CD4-positive, alpha-beta memory T cell (primary cell): ENCODE measurements around the gene RBM48. TPM values are rescaled to one million over a fixed set of nuclear protein-coding genes. Genes with fewer than 3 reads are reported as not detected.

Source experiments
- CTCF ChIA-PET: fragments of 350-600 bp; sonication (Branson Sonifier 250); formaldehyde crosslinking; loops from one replicate; lab custom pipeline; 2021; ENCODE audit warnings: inconsistent platforms; ENCODE audit not compliant: partially characterized antibody; lab: Charles Lee
- POLR2A ChIA-PET: fragments of 350-600 bp; sonication (Branson Sonifier 250); formaldehyde crosslinking; loops from one replicate; lab custom pipeline; 2021; ENCODE audit not compliant: partially characterized antibody; lab: Charles Lee
- DNase-seq, 5 donors: peaks; one replicate each; pipeline versions ENCODE4 v3.0.0 to v3.0.0-alpha.2; 2020 to 2022; ENCODE audit warnings: mixed read lengths in 1 of 5
- H3K27ac ChIP-seq: one replicate; pipeline ENCODE4 v1.7.0; 2013; ENCODE audit warnings: low read depth, low read length
- H3K27me3 ChIP-seq: 2 replicates; pipeline ENCODE4 v1.7.0; 2013; ENCODE audit warnings: mild to moderate bottlenecking, low read length, moderate library complexity; ENCODE audit not compliant: insufficient read depth
- H3K36me3 ChIP-seq: 2 replicates; pipeline ENCODE4 v1.7.0; 2013; ENCODE audit warnings: mild to moderate bottlenecking, low read length, moderate library complexity; ENCODE audit not compliant: insufficient read depth
- H3K4me1 ChIP-seq: 2 replicates; pipeline ENCODE4 v1.7.0; 2013; ENCODE audit warnings: mild to moderate bottlenecking, low read length, moderate library complexity; ENCODE audit not compliant: insufficient read depth
- H3K4me3 ChIP-seq, 2 donors: one replicate each; pipeline ENCODE4 v1.7.0; 2013; ENCODE audit warnings: low read length in 2 of 2, mild to moderate bottlenecking in 1 of 2
- H3K9me3 ChIP-seq, 2 donors: one replicate each; pipeline ENCODE4 v1.7.0; 2013; ENCODE audit warnings: low read length in 2 of 2, control low read depth in 1 of 2; ENCODE audit not compliant: control insufficient read depth in 1 of 2
- H3K27ac Mint-ChIP-seq, 7 donors: one replicate each; pipeline ENCODE4 v1.8.0; 2020 to 2021; ENCODE audit warnings: mixed read lengths in 7 of 7, mild to moderate bottlenecking in 6 of 7, inconsistent platforms in 3 of 7, moderate library complexity in 3 of 7
- H3K27me3 Mint-ChIP-seq, 2 donors: one replicate each; pipeline ENCODE4 v1.8.0; 2020 to 2021; ENCODE audit warnings: mixed read lengths in 2 of 2
- H3K36me3 Mint-ChIP-seq, 2 donors: one replicate each; pipeline ENCODE4 v1.8.0; 2020 to 2021; ENCODE audit warnings: mixed read lengths in 2 of 2, inconsistent platforms in 1 of 2, mild to moderate bottlenecking in 1 of 2
- H3K4me1 Mint-ChIP-seq, 4 donors: one replicate each; pipeline ENCODE4 v1.8.0; 2020 to 2021; ENCODE audit warnings: mixed read lengths in 4 of 4, mild to moderate bottlenecking in 1 of 4
- H3K4me3 Mint-ChIP-seq, 8 donors: one replicate each; pipeline ENCODE4 v1.8.0; 2020 to 2021; ENCODE audit warnings: mixed read lengths in 8 of 8, mild to moderate bottlenecking in 7 of 8, moderate library complexity in 6 of 8, inconsistent platforms in 3 of 8
- H3K9me3 Mint-ChIP-seq, 8 donors: one replicate each; pipeline ENCODE4 v1.8.0; 2020 to 2021; ENCODE audit warnings: mixed read lengths in 8 of 8, mild to moderate bottlenecking in 5 of 8, inconsistent platforms in 3 of 8, moderate library complexity in 1 of 8
- intact Hi-C: fragments of 100-400 bp; cut with micrococcal nuclease; formaldehyde crosslinking; loops from one replicate; pipeline ENCODE4 v1.15.1; 2023
- polyA plus RNA-seq, 2 donors: library from polyadenylated mRNA; unstranded; fragments of 300-500 nt; fragmentation: Illumina TruSeq; gene quantifications; one replicate each; pipeline ENCODE4 v1.2.3, GENCODE V29; 2021
- total RNA-seq, 2 experiments: library from RNA; stranded (reverse); gene quantifications; one replicate each; pipeline ENCODE4 v1.2.3, GENCODE V29; 2021

Gene RBM48
- total and polyA plus RNA-seq, 4 experiments from 2014 or later: 28.2 to 37.9 (median 35.4) TPM

DNA sequence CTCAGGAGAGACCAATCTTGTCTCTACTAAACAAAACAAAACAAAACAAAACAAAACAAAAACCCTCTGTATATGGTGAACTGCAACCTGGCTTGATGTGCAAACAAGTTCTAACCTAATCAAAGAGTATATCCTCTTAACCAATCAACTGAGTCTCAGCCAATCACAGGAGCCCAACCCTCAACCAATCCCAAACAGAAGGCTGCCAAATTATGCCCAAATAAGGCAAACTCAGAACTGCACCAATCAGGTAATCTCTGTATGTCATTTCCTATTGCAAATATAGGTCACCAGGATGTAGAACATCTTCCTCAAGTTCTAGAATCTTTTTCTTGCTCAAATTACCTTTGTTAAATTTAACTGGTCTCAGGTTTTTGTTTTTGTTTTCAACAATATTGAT is 56.4 kb downstream of the RBM48 start:
- POLR2A ChIA-PET: no interaction called here
- H3K27ac ChIP-seq: peak overlapping the region; percentile 21
- DNase-seq: peak in 4 of 5 donors; percentile 12 to 41 (median 34)
- peaks cover 34 to 45% of the 10 kb centered on the region in 2 donors for H3K36me3 Mint-ChIP-seq
- peaks cover 56% of the 10 kb centered on the region for H3K4me1 ChIP-seq
- CTCF ChIA-PET: no interaction called here
- peak overlapping the region; percentile 27 to 94 (median 90) for H3K27ac Mint-ChIP-seq
- no peak overlapping the region for H3K4me3 ChIP-seq
- H3K9me3 ChIP-seq: no peaks in the 10 kb centered on the region
- no peaks in the 10 kb centered on the region for H3K27me3 Mint-ChIP-seq
- peaks cover 0 to 4% (median 0%) of the 10 kb centered on the region in 8 donors for H3K9me3 Mint-ChIP-seq
- peak overlapping the region in 4 of 8 donors; percentile 22 to 68 (median 37) for H3K4me3 Mint-ChIP-seq
- H3K27me3 ChIP-seq: no peaks in the 10 kb centered on the region
- peaks cover 10% of the 10 kb centered on the region for H3K36me3 ChIP-seq
- peaks cover 47 to 76% (median 62%) of the 10 kb centered on the region in 4 donors for H3K4me1 Mint-ChIP-seq
- intact Hi-C loops: no loop called here

DNA sequence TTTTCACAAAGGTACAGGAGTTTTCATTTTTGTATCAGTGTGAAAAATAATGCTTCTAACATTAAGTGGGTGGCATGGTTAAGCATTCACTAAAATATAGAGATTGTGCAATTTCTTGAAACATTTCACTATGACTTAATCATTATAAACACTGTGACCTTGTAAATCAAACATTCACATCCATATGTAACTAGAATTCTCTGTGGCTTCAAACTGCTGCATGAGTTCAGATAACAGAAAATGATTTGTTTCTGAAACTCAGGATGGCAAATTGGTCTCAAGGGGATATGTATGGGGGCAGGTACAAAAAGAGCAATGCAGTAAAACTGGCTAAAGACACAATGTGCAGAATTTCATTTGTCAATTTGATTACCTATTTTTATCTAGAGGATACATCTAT is 57.8 kb downstream of the RBM48 start:
- H3K27ac ChIP-seq: no peak overlapping the region
- intact Hi-C loops: no loop called here
- H3K27me3 ChIP-seq: no peaks in the 10 kb centered on the region
- H3K4me1 Mint-ChIP-seq: peaks cover 49 to 80% (median 64%) of the 10 kb centered on the region in 4 donors
- H3K4me3 ChIP-seq: no peak overlapping the region
- peak overlapping the region in 5 of 7 donors; percentile 7 to 84 (median 53) for H3K27ac Mint-ChIP-seq
- POLR2A ChIA-PET: no interaction called here
- peaks cover 58% of the 10 kb centered on the region for H3K4me1 ChIP-seq
- H3K27me3 Mint-ChIP-seq: no peaks in the 10 kb centered on the region
- DNase-seq: no peak
- CTCF ChIA-PET: no interaction called here
- H3K4me3 Mint-ChIP-seq: peak overlapping the region in 5 of 8 donors; percentile 1 to 55 (median 15)
- H3K36me3 Mint-ChIP-seq: peaks cover 23 to 38% of the 10 kb centered on the region in 2 donors
- H3K9me3 ChIP-seq: no peaks in the 10 kb centered on the region
- H3K36me3 ChIP-seq: no peaks in the 10 kb centered on the region
- H3K9me3 Mint-ChIP-seq: peaks cover 0 to 4% (median 0%) of the 10 kb centered on the region in 8 donors

DNA sequence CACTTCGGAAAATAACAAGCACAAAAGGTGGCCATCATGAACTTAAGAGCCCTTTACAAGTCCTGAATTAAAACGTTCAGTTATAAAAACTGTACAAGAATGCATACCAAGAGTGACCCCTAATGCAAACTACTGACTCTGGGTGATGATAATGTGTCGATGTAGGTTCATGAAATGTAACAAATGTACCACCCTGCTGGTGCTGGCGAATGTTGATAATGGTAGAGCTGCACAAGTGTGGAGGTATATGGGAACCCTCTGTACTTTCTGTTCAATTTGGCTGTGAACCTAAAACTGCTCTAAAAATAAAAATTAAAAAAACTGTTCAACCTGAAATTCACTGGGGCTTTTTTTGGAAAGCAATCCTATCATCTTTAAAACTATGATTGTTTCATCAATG is 58.2 kb downstream of the RBM48 start:
- Histone ChIP-seq H3K4me1 (peaks cover 58% of the 10 kb centered on the region), H3K27me3 (no peaks in the 10 kb centered on the region), H3K9me3 (no peaks in the 10 kb centered on the region), H3K4me3 (no peak overlapping the region), H3K27ac (no peak overlapping the region), H3K36me3 (no peaks in the 10 kb centered on the region)
- peaks cover 48 to 83% (median 63%) of the 10 kb centered on the region in 4 donors for H3K4me1 Mint-ChIP-seq
- peaks cover 21 to 37% of the 10 kb centered on the region in 2 donors for H3K36me3 Mint-ChIP-seq
- intact Hi-C loops: no loop called here
- DNase-seq: no peak
- no peaks in the 10 kb centered on the region for H3K27me3 Mint-ChIP-seq
- peak overlapping the region in 6 of 8 donors; percentile 31 to 63 (median 48) for H3K4me3 Mint-ChIP-seq
- ChIA-PET CTCF (no interaction called here), POLR2A (no interaction called here)
- H3K27ac Mint-ChIP-seq: peak overlapping the region in 2 of 7 donors; percentile 53 to 84
- peaks cover 0 to 4% (median 0%) of the 10 kb centered on the region in 8 donors for H3K9me3 Mint-ChIP-seq

Other genes with a start within 250 kb of the RBM48 start
- gene GATAD1, start 81.3 kb upstream of the RBM48 start, total RNA-seq: 10 to 100 TPM; 31.9 to 34.8 TPM
- gene GATAD1, start 81.3 kb upstream of the RBM48 start, polyA plus RNA-seq: 1 to 10 TPM; 5.1 to 7.8 TPM
- gene ERVW-1, start 50.8 kb upstream of the RBM48 start, total RNA-seq: under 1 TPM in 1 of 2 experiments, not detected in 1; 0.12 TPM
- gene ERVW-1, start 50.8 kb upstream of the RBM48 start, polyA plus RNA-seq: not detected
- 10 to 100 TPM; 35.4 to 38.0 TPM for gene PEX1, start 275 bp upstream of the RBM48 start, total RNA-seq
- gene PEX1, start 275 bp upstream of the RBM48 start, polyA plus RNA-seq: 10 to 100 TPM in 1 of 2 donors, 1 to 10 TPM in 1; 9.6 to 11.0 TPM
- gene FAM133B, start 61.6 kb downstream of the RBM48 start, total RNA-seq: 10 to 100 TPM; 37.1 to 43.7 TPM
- gene FAM133B, start 61.6 kb downstream of the RBM48 start, polyA plus RNA-seq: 10 to 100 TPM; 13.2 to 23.6 TPM